ENCODE measurements around the gene SPATA22. TPM values are rescaled to one million over a fixed set of nuclear protein-coding genes. Genes with fewer than 3 reads are reported as not detected.
"Not testable (repeated sequence)": the region's sequence is repeated elsewhere in the genome, so short reads cannot be mapped to it uniquely, and the experiment has no call there.

The SPATA22 gene
- total RNA-seq, 4 donors from 2014 or later = 0.40 to 0.67 TPM; not detected in 2

- no peak overlapping the region for H3K27ac ChIP-seq
Observed at GRCh38 chr17:3418222-3418621, 53.4 kb downstream of the SPATA22 start.

DNA sequence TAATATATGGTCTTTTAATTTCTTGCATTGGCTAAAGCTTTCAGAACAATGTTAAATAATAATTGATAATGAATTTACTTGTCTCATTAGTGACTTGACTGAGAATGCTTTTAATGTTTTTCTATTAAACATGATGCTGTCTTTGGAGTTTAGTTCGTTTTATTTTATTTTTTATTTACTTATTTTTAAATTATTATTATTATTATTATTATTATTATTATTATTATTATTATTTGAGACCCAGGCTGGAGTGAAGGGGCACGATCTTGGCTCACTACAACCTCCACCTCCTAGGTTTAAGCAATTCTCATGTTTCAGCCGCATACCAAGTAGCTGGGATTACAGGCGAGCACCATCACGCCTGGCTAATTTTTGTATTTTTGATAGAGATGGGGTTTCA, 56.0 kb downstream of the SPATA22 start:
- TF ChIP-seq POLR2A (IDR thresholded peaks at IDR 0.05) = no peak
- TF ChIP-seq, protein P1, sequence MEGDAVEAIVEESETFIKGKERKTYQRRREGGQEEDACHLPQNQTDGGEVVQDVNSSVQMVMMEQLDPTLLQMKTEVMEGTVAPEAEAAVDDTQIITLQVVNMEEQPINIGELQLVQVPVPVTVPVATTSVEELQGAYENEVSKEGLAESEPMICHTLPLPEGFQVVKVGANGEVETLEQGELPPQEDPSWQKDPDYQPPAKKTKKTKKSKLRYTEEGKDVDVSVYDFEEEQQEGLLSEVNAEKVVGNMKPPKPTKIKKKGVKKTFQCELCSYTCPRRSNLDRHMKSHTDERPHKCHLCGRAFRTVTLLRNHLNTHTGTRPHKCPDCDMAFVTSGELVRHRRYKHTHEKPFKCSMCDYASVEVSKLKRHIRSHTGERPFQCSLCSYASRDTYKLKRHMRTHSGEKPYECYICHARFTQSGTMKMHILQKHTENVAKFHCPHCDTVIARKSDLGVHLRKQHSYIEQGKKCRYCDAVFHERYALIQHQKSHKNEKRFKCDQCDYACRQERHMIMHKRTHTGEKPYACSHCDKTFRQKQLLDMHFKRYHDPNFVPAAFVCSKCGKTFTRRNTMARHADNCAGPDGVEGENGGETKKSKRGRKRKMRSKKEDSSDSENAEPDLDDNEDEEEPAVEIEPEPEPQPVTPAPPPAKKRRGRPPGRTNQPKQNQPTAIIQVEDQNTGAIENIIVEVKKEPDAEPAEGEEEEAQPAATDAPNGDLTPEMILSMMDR (IDR thresholded peaks at IDR 0.05) = no peak
- WGBS, 2 donors = 40 to 47% methylated on average over 5 of the region's 5 CpGs
- no peak overlapping the region for H3K27ac ChIP-seq
- no peak overlapping the region for H3K4me3 ChIP-seq (replicated peaks in 1 of 3)
- DNase-seq = no peak
- intact Hi-C loops (cut with DNase I) = no loop called here
- H3K36me3 ChIP-seq = no peaks in the 10 kb centered on the region
- no peaks in the 10 kb centered on the region for H3K4me1 ChIP-seq
- H3K9me3 ChIP-seq = no peaks in the 10 kb centered on the region
- no peaks in the 10 kb centered on the region for H3K27me3 ChIP-seq

More at GRCh38 chr17:3418222-3418621, 53.4 kb downstream of the SPATA22 start:
- Histone ChIP-seq H3K27me3 (no peaks in the 10 kb centered on the region), H3K36me3 (no peaks in the 10 kb centered on the region), H3K9me3 (no peaks in the 10 kb centered on the region), H3K4me1 (no peaks in the 10 kb centered on the region), H3K4me3 (replicated peaks in 1 of 3) (no peak overlapping the region)
- WGBS, 2 donors = 48 to 57% methylated on average over 2 of the region's 2 CpGs
- no peak for DNase-seq
- intact Hi-C loops (cut with DNase I) = no loop called here
- TF ChIP-seq, protein P1 (IDR thresholded peaks at IDR 0.05) = no peak

DNA sequence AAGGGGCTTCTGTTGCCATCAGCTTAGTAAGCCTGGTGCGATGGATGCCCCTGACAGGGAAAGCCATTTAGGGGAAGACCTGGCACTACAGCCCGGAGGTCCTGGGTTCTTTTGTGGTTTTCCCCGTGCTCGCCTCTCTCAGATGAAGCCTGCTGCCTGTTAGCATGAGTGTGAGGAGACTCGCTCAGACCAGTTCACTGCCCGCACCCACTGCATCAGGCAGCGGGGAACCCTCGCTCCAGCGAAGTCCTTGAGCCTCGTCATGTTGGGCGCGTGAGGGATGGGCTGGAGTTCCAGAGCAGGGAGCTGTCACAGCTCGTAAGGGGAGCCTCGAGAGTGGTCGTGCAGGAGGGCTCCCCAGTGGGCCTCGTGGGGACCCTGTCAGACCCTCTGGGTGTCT, 59.4 kb downstream of the SPATA22 start:
- intact Hi-C loops (cut with DNase I); H3K27me3 ChIP-seq; H3K9me3 ChIP-seq; H3K4me3 ChIP-seq (replicated peaks in 1 of 3); DNase-seq; H3K36me3 ChIP-seq; H3K4me1 ChIP-seq; H3K27ac ChIP-seq: not testable (repeated sequence)
- no CpG with 5 or more reads among the region's 16 CpGs for WGBS, 2 donors

DNA sequence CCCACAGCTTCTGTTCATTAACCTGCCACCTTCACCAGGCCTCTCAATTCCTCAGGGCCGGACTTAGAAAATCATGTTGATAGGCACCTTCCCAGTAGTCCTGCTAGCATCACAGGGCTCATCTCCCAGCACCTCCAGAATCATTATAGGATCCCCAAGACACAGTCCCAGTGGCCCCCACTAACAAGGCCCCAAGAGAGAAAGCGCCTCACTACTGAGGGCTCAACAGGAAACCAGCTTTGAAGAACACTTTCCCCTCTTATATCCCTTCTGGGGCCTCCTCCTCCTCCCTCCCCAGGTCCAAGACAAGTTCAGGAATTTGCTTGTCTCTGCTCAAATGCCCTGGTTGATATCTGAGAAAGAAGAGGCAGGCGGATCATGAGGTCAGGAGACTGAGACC, 60.5 kb downstream of the SPATA22 start, which contains the start of gene OR3A3:
Gene OR3A3 (plus strand): TSS at position 301 of the 400 bp plus-strand sequence.
- Histone ChIP-seq H3K9me3 (no peaks in the 10 kb centered on the region), H3K27me3 (no peaks in the 10 kb centered on the region), H3K4me3 (replicated peaks in 1 of 3) (no peak within 1 kb of the TSS), H3K27ac (no peak within 1 kb of the TSS), H3K36me3 (no peaks in the 10 kb centered on the region), H3K4me1 (no peaks in the 10 kb centered on the region)
- intact Hi-C loops (cut with DNase I) = no loop called here
- TF ChIP-seq POLR2A (IDR thresholded peaks at IDR 0.05) = no peak
- TF ChIP-seq, protein P1 (IDR thresholded peaks at IDR 0.05) = no peak
- WGBS, 2 donors = 81 to 86% methylated on average over 3 of the region's 3 CpGs
- no peak for DNase-seq

DNA sequence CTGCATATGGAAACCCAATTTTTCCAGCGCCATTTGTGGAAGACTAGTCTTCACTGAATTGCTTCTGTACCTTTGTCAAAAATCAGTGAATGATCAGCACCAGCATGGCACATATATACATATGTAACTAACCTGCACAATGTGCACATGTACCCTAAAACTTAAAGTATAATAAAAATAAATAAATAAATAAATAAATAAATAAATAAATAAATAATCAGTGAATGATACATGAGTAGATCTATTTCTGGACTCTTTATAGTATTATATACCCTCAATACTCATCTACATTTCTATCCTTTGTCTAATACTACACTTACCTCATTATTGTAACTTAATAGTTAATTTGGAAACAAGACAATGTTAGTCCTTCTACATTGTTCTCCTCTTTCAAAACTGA, 67.8 kb downstream of the SPATA22 start:
- H3K27ac ChIP-seq; H3K36me3 ChIP-seq; H3K9me3 ChIP-seq; H3K27me3 ChIP-seq; DNase-seq; H3K4me3 ChIP-seq (replicated peaks in 1 of 3); intact Hi-C loops (cut with DNase I); H3K4me1 ChIP-seq: not testable (repeated sequence)
- WGBS, 2 donors = 68 to 87% methylated on average over 1 of the region's 1 CpG

GRCh38 chr17:3401786-3402185, 69.8 kb downstream of the SPATA22 start:
- Histone ChIP-seq H3K4me3 (replicated peaks in 1 of 3) (no peak overlapping the region), H3K27ac (no peak overlapping the region), H3K9me3 (no peaks in the 10 kb centered on the region), H3K36me3 (no peaks in the 10 kb centered on the region), H3K4me1 (no peaks in the 10 kb centered on the region), H3K27me3 (no peaks in the 10 kb centered on the region)
- intact Hi-C loops (cut with DNase I) = no loop called here
- no peak for DNase-seq
- WGBS, 2 donors = 54 to 60% methylated on average over 2 of the region's 2 CpGs
- TF ChIP-seq, protein P1 (IDR thresholded peaks at IDR 0.05) = no peak
